ENCODE data around the gene KDM5A.

- TF ChIP-seq EZH2phosphoT487 (conservative IDR thresholded peaks at IDR 0.05; ENCODE audit: low read length) (no peak), CTCF (IDR thresholded peaks at IDR 0.05; ENCODE audit: insufficient read depth, low read length, poor library complexity, severe bottlenecking) (no peak)
Observed at GRCh38 chr12:234891-235415, 154.2 kb downstream of the KDM5A start.

All from SU-DHL-6 (cell line).